A673 (cell line): Measurements from ENCODE around the gene DMBT1. TPM values are rescaled to one million over a fixed set of nuclear protein-coding genes. Genes with fewer than 3 reads are reported as not detected.

Source experiments
- BruUV-seq: library from RNA; stranded (reverse); fragments of 400-500 nt; replicated peaks from 2 replicates; lab custom pipeline; 2021; lab: Mats Ljungman, UMichigan
- CTCF ChIA-PET: fragments of 300-600 bp; sonication (Branson Sonifier 250); formaldehyde crosslinking; loops from one replicate; lab custom pipeline; 2022; ENCODE audit warnings: antibody characterized with exemption; lab: Charles Lee
- POLR2A ChIA-PET: fragments of 300-600 bp; sonication (Branson Sonifier 250); formaldehyde crosslinking; loops from one replicate; lab custom pipeline; 2022; ENCODE audit warnings: antibody characterized with exemption; ENCODE audit not compliant: low non-redundant PET; lab: Charles Lee
- DNase-seq: peaks from one replicate; pipeline ENCODE4 v3.0.0-alpha.2; 2015; ENCODE audit warnings: low spot score
- H3K27ac ChIP-seq: fragments of 200-600 bp; sonication (generic); 2 replicates; pipeline ENCODE4 v1.5.1; 2016; ENCODE audit warnings: mixed run types, low read depth, mild to moderate bottlenecking, mixed read lengths, antibody characterized with exemption, low read length; ENCODE audit not compliant: poor library complexity, severe bottlenecking
- H3K27me3 ChIP-seq: fragments of 200-600 bp; sonication (generic); replicated peaks from 2 replicates; pipeline ENCODE4 v1.6.1; 2017; ENCODE audit warnings: mixed run types, low read depth, mild to moderate bottlenecking, mixed read lengths, antibody characterized with exemption, low read length; ENCODE audit not compliant: insufficient read depth, poor library complexity
- H3K36me3 ChIP-seq: fragments of 200-600 bp; sonication (generic); 2 replicates; pipeline ENCODE4 v1.6.1; 2016; ENCODE audit warnings: mixed run types, mild to moderate bottlenecking, mixed read lengths, antibody characterized with exemption, low read length; ENCODE audit not compliant: insufficient read depth, poor library complexity, severe bottlenecking
- H3K4me1 ChIP-seq: fragments of 200-600 bp; sonication (generic); 2 replicates; pipeline ENCODE4 v1.6.1; 2017; ENCODE audit warnings: mixed run types, mild to moderate bottlenecking, mixed read lengths, antibody characterized with exemption, low read length; ENCODE audit not compliant: insufficient read depth, poor library complexity, severe bottlenecking
- H3K4me3 ChIP-seq: fragments of 200-600 bp; sonication (generic); 2 replicates; pipeline ENCODE4 v1.5.1; 2016; ENCODE audit warnings: low read depth, mixed run types, mild to moderate bottlenecking, mixed read lengths, low read length; ENCODE audit not compliant: poor library complexity, severe bottlenecking
- H3K9me3 ChIP-seq: fragments of 200-600 bp; sonication (generic); 2 replicates; pipeline ENCODE4 v1.6.1; 2016; ENCODE audit warnings: mixed run types, low read depth, mild to moderate bottlenecking, mixed read lengths, antibody characterized with exemption, low read length; ENCODE audit not compliant: poor library complexity, severe bottlenecking
- CTCF ChIP-seq: fragments of 300-800, 200-600 bp; sonication (generic); conservative IDR thresholded peaks from 2 replicates; pipeline ENCODE4 v1.5.1; 2017; ENCODE audit warnings: low read depth, mild to moderate bottlenecking, antibody characterized with exemption, low read length, moderate library complexity, mixed read lengths
- EZH2 ChIP-seq: fragments of 200-600 bp; sonication (generic); IDR thresholded peaks from 2 replicates; pipeline ENCODE4 v1.6.1; 2017; ENCODE audit warnings: borderline replicate concordance, low read depth, mild to moderate bottlenecking, mixed read lengths, antibody characterized with exemption, low read length; ENCODE audit not compliant: poor library complexity, severe bottlenecking
- intact Hi-C: fragments of 100-400 bp; cut with micrococcal nuclease; formaldehyde crosslinking; loops from one replicate; pipeline ENCODE4 v1.10.0; 2022; ENCODE audit not compliant: unreplicated experiment
- total RNA-seq: library from RNA; stranded (reverse); gene quantifications from 2 replicates; pipeline ENCODE4 v1.2.3, GENCODE V29; 2021

The DMBT1 gene
- total RNA-seq, 1 experiment from 2014 or later, result not detected

- POLR2A ChIA-PET, result no interaction called here
- H3K36me3 ChIP-seq, result no peaks in the 10 kb centered on the region
- intact Hi-C loops, result no loop called here
- H3K4me3 ChIP-seq, result no peak overlapping the region
- H3K4me1 ChIP-seq, result no peaks in the 10 kb centered on the region
- no peaks in the 10 kb centered on the region for H3K9me3 ChIP-seq
- no peak overlapping the region for H3K27ac ChIP-seq
- no TSS peak for BruUV-seq
- CTCF ChIA-PET, result no interaction called here
- DNase-seq, result no peak
- TF ChIP-seq EZH2, result no peak
- no peak for TF ChIP-seq CTCF
- H3K27me3 ChIP-seq, result peaks cover 63% of the 10 kb centered on the region
Observed at GRCh38 chr10:122658356-122659049, 97.9 kb downstream of the DMBT1 start.

- BruUV-seq, result no TSS peak
- no peaks in the 10 kb centered on the region for H3K9me3 ChIP-seq
- DNase-seq, result no peak
- H3K36me3 ChIP-seq, result no peaks in the 10 kb centered on the region
- H3K27ac ChIP-seq, result no peak overlapping the region
- ChIA-PET POLR2A (no interaction called here), CTCF (no interaction called here)
- intact Hi-C loops, result no loop called here
- peaks cover 65% of the 10 kb centered on the region for H3K27me3 ChIP-seq
- no peaks in the 10 kb centered on the region for H3K4me1 ChIP-seq
- no peak for TF ChIP-seq CTCF
- TF ChIP-seq EZH2, result no peak
- no peak overlapping the region for H3K4me3 ChIP-seq
Observed at GRCh38 chr10:122659126-122659525, 98.6 kb downstream of the DMBT1 start.

GRCh38 chr10:122659651-122660050 lies 99.1 kb downstream of the DMBT1 start:
- BruUV-seq, result no TSS peak
- Histone ChIP-seq H3K27ac (no peak overlapping the region), H3K9me3 (no peaks in the 10 kb centered on the region), H3K4me1 (no peaks in the 10 kb centered on the region), H3K27me3 (peaks cover 66% of the 10 kb centered on the region), H3K4me3 (no peak overlapping the region), H3K36me3 (no peaks in the 10 kb centered on the region)
- intact Hi-C loops, result no loop called here
- ChIA-PET CTCF (no interaction called here), POLR2A (no interaction called here)
- TF ChIP-seq CTCF (no peak), EZH2 (no peak)
- no peak for DNase-seq
